Pons (tissue), 1 donor: Measurements from ENCODE around the gene IL3RA.
"Not testable (repeated sequence)": the region's sequence is repeated elsewhere in the genome, so short reads cannot be mapped to it uniquely, and the experiment has no call there.

ENCODE experiments used
- DNase-seq: peaks from one replicate; pipeline ENCODE4 v3.0.0-alpha.2; 2016; ENCODE audit warnings: low spot score

Gene IL3RA

GRCh38 chrX:1330605-1331004 lies 6.0 kb upstream of the IL3RA start:
- DNase-seq: peak; percentile 37

GRCh38 chrX:1332433-1332832 lies 4.2 kb upstream of the IL3RA start:
- not testable (repeated sequence) for DNase-seq

GRCh38 chrX:1334854-1335253 lies 1.7 kb upstream of the IL3RA start:
- no peak for DNase-seq

- DNase-seq: no peak
Observed at GRCh38 chrX:1336948-1337779, 579 bp downstream of the IL3RA start.

- no peak for DNase-seq
Observed at GRCh38 chrX:1341545-1342184, 5.1 kb downstream of the IL3RA start.

GRCh38 chrX:1349606-1350005 lies 13.0 kb downstream of the IL3RA start:
- not testable (repeated sequence) for DNase-seq

- no peak for DNase-seq
Observed at GRCh38 chrX:1351981-1352714, 15.6 kb downstream of the IL3RA start.

- no peak for DNase-seq
Observed at GRCh38 chrX:1354036-1355019, 17.7 kb downstream of the IL3RA start.

GRCh38 chrX:1355131-1356046 lies 18.8 kb downstream of the IL3RA start:
- no peak for DNase-seq

- DNase-seq: no peak
Observed at GRCh38 chrX:1357993-1358392, 21.4 kb downstream of the IL3RA start.

GRCh38 chrX:1358793-1359476 lies 22.4 kb downstream of the IL3RA start:
- DNase-seq: no peak

- DNase-seq: no peak
Observed at GRCh38 chrX:1359477-1359873, 22.9 kb downstream of the IL3RA start.

GRCh38 chrX:1360171-1360570 lies 23.6 kb downstream of the IL3RA start:
- DNase-seq: no peak

- DNase-seq: no peak
Observed at GRCh38 chrX:1361275-1361674, 24.7 kb downstream of the IL3RA start.

GRCh38 chrX:1361910-1362309 lies 25.3 kb downstream of the IL3RA start:
- no peak for DNase-seq

- not testable (repeated sequence) for DNase-seq
Observed at GRCh38 chrX:1366363-1366762, 29.8 kb downstream of the IL3RA start.

- DNase-seq: no peak
Observed at GRCh38 chrX:1368385-1368698, 31.8 kb downstream of the IL3RA start.

- DNase-seq: no peak
Observed at GRCh38 chrX:1378306-1378759, 41.7 kb downstream of the IL3RA start.

GRCh38 chrX:1380672-1381233 lies 44.2 kb downstream of the IL3RA start:
- no peak for DNase-seq
